GM18861 (cell line): ENCODE data around the gene RAD51B.
A peak's percentile ranks its signal among the peaks of the same experiment; 100 is the strongest.

ENCODE experiments used
- ATAC-seq: cut with Tn5 transposase; IDR thresholded peaks from one replicate; pipeline ENCODE4 v1.9.1; 2021; ENCODE audit not compliant: unreplicated experiment

Gene RAD51B

GRCh38 chr14:68469208-68469713 is 649.7 kb downstream of the RAD51B start:
- no peak for ATAC-seq

DNA sequence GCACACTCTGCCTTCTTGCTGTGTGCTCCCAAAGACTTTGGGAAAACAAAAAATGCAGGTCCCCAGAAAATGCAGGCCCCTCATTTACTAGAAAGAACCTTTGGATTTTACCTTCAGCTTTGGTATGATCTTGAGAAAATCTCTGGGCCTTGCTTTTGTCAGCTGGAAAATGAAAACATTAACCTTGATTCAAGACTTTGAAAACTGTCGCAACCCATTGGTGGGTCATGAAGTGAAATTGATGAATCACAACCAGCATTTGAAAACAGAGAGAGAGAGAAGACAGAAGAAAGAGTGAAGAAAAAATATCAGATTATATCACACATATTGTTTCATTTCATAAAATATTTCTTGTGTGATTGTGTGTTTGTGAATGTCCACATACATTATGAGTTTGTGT is 650.8 kb downstream of the RAD51B start:
- no peak for ATAC-seq

- ATAC-seq = no peak
These were observed 651.7 kb downstream of the RAD51B start for GRCh38 chr14:68471029-68471963.

- no peak for ATAC-seq
These were observed 652.5 kb downstream of the RAD51B start for GRCh38 chr14:68471964-68472508.

DNA sequence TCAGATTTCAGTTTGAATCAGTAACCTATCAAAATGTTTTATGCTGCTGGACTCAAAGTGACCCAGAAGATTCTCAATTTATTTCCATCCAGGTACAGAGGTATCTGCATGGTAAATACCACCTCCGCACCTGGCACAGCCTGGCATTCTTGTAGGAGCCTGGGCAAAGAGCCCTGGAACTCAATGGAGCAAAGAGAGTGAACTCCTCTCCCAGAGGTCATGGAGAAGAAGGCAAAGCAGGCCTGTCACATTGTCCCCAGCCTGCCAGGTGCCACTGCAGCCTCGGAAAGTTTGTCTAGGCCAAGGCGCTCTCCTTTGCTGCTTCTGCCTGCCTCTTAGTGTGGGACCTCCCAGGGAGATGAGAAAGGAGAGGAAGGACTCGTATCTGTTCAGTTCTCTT is 653.5 kb downstream of the RAD51B start:
- ATAC-seq = no peak

GRCh38 chr14:68473794-68474193 is 654.2 kb downstream of the RAD51B start:
- ATAC-seq = no peak

- no peak for ATAC-seq
These were observed 655.2 kb downstream of the RAD51B start for GRCh38 chr14:68474741-68475140.

DNA sequence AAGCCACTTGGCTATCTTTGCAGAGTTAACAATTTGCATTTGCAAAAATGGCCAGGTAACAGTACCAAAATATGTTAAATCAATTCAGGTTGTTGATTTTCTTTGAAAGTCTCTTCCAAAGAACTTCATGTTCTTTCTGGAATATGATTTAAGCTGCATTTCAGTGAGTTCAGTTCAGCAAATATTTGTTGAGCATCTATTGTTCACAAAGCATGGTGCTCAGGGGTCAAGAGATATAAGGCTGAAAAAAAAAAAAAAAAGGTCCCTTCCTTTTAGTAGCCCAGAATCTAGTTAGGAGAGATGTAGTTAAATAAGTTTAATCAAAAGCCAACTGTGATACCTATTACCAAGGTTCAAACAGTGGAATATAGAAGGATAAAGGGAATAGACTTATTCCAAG is 656.2 kb downstream of the RAD51B start:
- ATAC-seq = no peak

DNA sequence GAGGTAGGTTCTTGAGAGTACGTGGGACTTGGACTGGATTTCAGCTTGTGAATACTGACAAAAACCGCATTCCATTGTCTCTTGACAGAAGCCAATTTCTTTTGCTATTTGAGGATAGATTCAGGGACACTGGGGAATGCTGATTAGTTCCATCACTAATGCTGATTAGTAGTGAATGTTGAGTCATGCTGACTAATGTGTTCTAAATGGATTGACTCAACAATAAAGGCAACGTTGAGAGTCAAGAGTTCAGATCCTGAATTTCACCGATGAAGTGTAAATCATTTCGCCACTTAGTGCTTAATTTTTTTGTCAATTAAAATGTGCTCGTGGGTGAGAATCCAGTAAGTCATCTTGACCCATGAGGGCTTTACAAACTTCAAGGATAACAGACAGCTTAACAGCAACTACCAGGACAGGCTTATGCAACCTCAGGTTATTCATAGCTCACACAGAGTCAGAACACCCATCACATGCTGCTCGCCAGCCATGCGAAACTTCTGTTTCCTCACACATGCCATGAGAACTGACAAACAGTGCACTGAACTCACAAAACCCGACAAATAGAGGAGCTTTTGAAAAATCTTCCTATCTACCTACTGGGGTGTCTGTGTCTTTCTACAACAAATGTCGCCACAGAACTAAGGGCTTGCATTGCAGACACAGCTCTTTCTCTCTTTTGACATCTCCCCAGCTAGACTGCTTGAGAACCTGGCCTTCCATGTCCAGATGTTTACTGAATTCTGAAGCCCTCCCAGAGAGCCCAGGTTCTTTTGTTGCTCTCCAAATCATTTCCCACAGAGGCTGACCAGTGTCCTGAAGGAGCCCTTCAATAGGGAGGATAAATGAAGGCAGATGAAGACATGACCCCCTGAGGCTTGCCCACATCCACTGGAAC is 656.9 kb downstream of the RAD51B start:
- ATAC-seq = peak; percentile 83

- no peak for ATAC-seq
These were observed 657.5 kb downstream of the RAD51B start for GRCh38 chr14:68477110-68477455.

- no peak for ATAC-seq
These were observed 658.0 kb downstream of the RAD51B start for GRCh38 chr14:68477461-68478085.

- ATAC-seq = no peak
These were observed 659.7 kb downstream of the RAD51B start for GRCh38 chr14:68479247-68479646.

DNA sequence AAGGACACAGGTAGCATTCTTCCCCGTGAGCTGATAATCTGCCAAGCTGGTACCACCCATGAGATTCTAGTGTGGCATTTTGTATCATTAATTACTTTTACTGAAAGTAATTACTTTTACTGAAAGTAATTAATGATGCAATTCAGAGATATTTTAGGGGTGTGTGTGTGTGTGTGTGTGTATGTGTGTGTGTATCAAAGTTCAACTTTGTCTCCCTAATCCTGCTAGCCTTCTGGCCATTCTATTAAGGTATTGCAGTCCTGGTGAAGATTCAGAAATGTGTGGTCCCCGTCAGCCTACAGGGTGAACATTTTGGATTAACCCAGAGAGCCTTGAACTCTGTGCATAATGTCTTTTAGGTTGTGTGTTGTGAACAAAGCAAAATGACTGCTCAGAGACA is 662.4 kb downstream of the RAD51B start:
- no peak for ATAC-seq

- ATAC-seq = no peak
These were observed 663.3 kb downstream of the RAD51B start for GRCh38 chr14:68482772-68483395.

DNA sequence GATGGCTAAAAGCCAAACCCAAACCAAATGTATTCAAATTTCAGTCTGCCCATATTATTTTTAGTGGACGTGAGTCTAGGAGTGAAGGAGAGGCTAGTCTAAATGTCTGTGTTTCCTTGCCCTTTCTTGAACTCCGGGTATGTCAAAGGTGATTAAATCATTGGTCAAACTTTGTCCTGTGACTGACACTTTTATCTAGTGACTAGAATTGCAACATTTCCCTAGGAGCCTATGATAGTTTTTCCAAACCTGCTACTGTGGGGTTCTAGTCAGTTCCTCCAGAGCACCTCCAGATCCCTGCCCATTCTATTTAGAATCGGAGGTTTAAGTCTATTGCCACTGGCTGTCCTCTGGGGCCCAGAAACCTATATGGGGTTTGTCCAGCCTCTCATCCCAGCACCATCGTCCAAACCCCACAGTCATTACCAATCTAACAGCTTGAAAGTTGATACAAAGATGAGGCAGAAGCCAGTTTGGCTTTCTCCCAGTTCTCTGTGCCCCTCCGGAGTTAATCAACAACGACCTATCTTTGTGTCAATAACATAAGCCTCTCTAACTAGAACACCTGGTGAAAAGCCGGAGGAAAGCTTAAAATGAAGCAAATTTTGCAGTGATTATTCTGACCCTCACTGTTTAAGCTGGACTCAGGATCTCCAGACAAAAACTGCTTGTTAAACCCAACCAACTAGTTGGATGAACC is 666.6 kb downstream of the RAD51B start:
- no peak for ATAC-seq

DNA sequence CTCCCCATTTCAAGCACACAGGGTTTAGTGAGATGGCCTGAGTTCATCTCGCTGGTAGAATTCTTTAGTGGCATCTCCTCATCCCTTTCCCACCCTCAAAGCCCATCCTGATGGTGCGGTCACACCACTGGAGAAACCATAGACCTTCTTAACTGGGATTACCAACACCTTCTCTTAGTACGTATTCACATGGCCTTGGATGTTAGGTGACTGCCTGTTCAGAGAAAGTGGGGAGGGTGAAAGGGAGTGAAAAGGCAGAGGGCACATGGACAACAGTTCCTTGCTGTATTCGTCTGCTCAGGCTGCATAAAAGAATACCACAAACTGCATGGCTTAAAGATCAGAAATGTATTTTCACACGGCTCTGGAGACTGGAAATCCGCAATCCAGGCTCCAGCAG is 667.2 kb downstream of the RAD51B start:
- no peak for ATAC-seq

DNA sequence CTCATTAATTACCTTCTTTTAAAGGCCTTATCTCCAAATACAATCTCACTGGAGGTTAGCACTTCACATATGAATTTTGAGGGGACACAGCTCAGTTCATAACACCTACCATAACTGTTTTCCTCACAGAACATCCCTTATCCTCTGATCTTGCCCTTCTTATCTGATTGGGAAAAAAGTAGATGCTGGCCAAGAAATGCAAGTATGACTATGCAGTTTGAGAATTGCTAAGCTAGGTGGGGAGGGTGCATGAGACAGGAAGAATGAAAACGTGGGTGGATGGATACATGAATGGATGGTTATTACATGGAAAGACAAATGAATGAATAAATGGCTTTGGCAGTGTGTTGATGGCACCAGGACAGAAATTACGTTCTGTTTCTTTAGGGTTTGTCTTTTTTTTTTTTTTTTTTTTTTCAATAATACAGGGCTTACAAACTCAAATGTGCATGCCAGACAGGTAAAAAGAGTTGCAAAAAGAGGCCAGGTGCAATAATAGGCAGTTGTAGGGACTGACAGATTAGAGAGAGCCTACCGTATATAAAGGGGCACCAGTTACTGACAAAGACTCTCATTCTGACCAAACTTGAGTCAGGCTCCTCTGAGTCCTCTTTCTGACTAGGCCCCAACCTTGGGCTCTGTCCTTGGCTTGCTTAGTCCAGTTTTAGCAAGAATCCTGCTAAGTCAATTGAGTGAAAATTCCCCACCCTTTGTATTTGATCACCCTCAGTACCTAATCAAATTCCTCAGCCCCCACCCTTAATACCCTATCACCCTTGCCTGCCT is 668.4 kb downstream of the RAD51B start:
- no peak for ATAC-seq

GRCh38 chr14:68491793-68492192 is 672.2 kb downstream of the RAD51B start:
- ATAC-seq = no peak
